KMS-11 (cell line): ENCODE results near the gene CCIN.

Source experiments
- H2AFZ ChIP-seq: fragments of 200-600 bp; sonication (generic); 2 replicates; pipeline ENCODE4 v1.6.1; 2016; ENCODE audit warnings: antibody characterized with exemption, mixed run types, low read depth
- H3K27ac ChIP-seq: fragments of 200-600 bp; sonication (generic); 2 replicates; pipeline ENCODE4 v1.6.1; 2016; ENCODE audit warnings: mild to moderate bottlenecking, mixed run types
- H3K27me3 ChIP-seq: fragments of 200-600 bp; sonication (generic); 2 replicates; pipeline ENCODE4 v1.6.1; 2017; ENCODE audit warnings: mild to moderate bottlenecking, low read depth, mixed run types, moderate library complexity; ENCODE audit not compliant: insufficient read depth
- H3K36me3 ChIP-seq: fragments of 200-600 bp; sonication (generic); 2 replicates; pipeline ENCODE4 v1.6.1; 2017; ENCODE audit warnings: mild to moderate bottlenecking, mixed run types; ENCODE audit not compliant: insufficient read depth
- H3K4me1 ChIP-seq: fragments of 200-600 bp; sonication (generic); 2 replicates; pipeline ENCODE4 v1.6.1; 2016; ENCODE audit warnings: mild to moderate bottlenecking, low read depth, mixed run types; ENCODE audit not compliant: poor library complexity, severe bottlenecking
- H3K4me2 ChIP-seq: fragments of 200-600 bp; sonication (generic); 2 replicates; pipeline ENCODE4 v1.7.0; 2016; ENCODE audit warnings: mild to moderate bottlenecking, mixed run types
- H3K4me3 ChIP-seq: fragments of 200-600 bp; sonication (generic); IDR thresholded peaks from 2 replicates; pipeline ENCODE4 v1.6.1; 2017; ENCODE audit warnings: low read depth, low read length, mixed read lengths; ENCODE audit not compliant: insufficient read depth
- H3K79me2 ChIP-seq: fragments of 200-600 bp; sonication (generic); 2 replicates; pipeline ENCODE4 v1.6.1; 2016; ENCODE audit warnings: low read depth, mixed run types; ENCODE audit not compliant: insufficient read depth
- H3K9ac ChIP-seq: fragments of 200-600 bp; sonication (generic); 2 replicates; pipeline ENCODE4 v1.6.1; 2016; ENCODE audit warnings: mild to moderate bottlenecking, mixed run types
- H4K20me1 ChIP-seq: fragments of 200-600 bp; sonication (generic); 2 replicates; pipeline ENCODE4 v1.6.1; 2016; ENCODE audit warnings: mild to moderate bottlenecking, mixed run types; ENCODE audit not compliant: insufficient read depth
- TF ChIP-seq, protein P1 (sequence below): fragments of 200-600 bp; sonication (generic); conservative IDR thresholded peaks from 2 replicates; pipeline ENCODE4 v1.6.1; 2017; ENCODE audit warnings: low read depth, mild to moderate bottlenecking, antibody characterized with exemption, low read length, moderate library complexity, mixed read lengths

Gene CCIN

DNA sequence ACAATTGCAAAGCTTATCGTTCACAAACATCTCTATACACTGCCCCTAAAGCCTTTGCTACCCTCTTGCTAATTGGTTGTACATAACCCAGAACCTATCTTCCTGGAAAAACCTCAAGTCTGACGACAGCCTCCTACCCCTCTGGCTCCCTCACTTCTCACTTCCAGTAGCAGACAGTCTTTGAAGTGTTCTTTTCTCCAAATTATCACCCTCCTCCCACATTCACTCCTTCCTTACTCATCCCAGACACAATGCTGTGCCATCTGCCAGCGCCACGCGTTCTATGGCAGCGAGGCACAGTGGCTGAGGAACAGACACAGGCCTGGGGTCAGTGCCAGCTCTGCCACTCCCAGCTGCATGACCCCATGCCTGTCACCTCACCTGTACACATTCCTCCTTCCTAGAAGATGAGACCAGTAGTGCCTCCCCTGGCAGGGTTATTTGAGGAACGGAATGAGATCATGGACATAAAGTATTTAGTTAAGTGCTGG is 49.3 kb downstream of the CCIN start:
- H3K4me2 ChIP-seq: no peak overlapping the region
- H3K27me3 ChIP-seq: no peaks in the 10 kb centered on the region
- TF ChIP-seq, protein P1, sequence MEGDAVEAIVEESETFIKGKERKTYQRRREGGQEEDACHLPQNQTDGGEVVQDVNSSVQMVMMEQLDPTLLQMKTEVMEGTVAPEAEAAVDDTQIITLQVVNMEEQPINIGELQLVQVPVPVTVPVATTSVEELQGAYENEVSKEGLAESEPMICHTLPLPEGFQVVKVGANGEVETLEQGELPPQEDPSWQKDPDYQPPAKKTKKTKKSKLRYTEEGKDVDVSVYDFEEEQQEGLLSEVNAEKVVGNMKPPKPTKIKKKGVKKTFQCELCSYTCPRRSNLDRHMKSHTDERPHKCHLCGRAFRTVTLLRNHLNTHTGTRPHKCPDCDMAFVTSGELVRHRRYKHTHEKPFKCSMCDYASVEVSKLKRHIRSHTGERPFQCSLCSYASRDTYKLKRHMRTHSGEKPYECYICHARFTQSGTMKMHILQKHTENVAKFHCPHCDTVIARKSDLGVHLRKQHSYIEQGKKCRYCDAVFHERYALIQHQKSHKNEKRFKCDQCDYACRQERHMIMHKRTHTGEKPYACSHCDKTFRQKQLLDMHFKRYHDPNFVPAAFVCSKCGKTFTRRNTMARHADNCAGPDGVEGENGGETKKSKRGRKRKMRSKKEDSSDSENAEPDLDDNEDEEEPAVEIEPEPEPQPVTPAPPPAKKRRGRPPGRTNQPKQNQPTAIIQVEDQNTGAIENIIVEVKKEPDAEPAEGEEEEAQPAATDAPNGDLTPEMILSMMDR: no peak
- H3K27ac ChIP-seq: no peak overlapping the region
- no peak overlapping the region for H2AFZ ChIP-seq
- H4K20me1 ChIP-seq: no peaks in the 10 kb centered on the region; the same call in 1 of the 2 replicates
- H3K79me2 ChIP-seq: no peaks in the 10 kb centered on the region
- H3K4me1 ChIP-seq: no peaks in the 10 kb centered on the region
- H3K9ac ChIP-seq: no peak overlapping the region
- H3K4me3 ChIP-seq: no peak overlapping the region
- H3K36me3 ChIP-seq: no peaks in the 10 kb centered on the region
